IPS-18a (cell line): ENCODE measurements around the gene OR2M7.

Experiments
- H3K27ac ChIP-seq: one replicate; pipeline ENCODE4 v1.5.1; 2013; ENCODE audit warnings: low read length
- H3K27me3 ChIP-seq: one replicate; pipeline ENCODE4 v1.6.1; 2013; ENCODE audit warnings: mild to moderate bottlenecking, low read length; ENCODE audit not compliant: control insufficient read depth, insufficient read depth
- H3K36me3 ChIP-seq: one replicate; pipeline ENCODE4 v1.6.1; 2013; ENCODE audit warnings: low read depth, low read length; ENCODE audit not compliant: control insufficient read depth
- H3K4me1 ChIP-seq: one replicate; pipeline ENCODE4 v1.6.1; 2013; ENCODE audit warnings: low read depth, low read length; ENCODE audit not compliant: control insufficient read depth
- H3K4me3 ChIP-seq: one replicate; pipeline ENCODE4 v1.5.1; 2013; ENCODE audit warnings: low read length
- H3K9ac ChIP-seq: one replicate; pipeline ENCODE4 v1.6.1; 2013; ENCODE audit warnings: mild to moderate bottlenecking, low read length, moderate library complexity
- H3K9me3 ChIP-seq: one replicate; pipeline ENCODE4 v1.6.1; 2013; ENCODE audit warnings: low read depth, low read length; ENCODE audit not compliant: control insufficient read depth

The OR2M7 gene

GRCh38 chr1:248303324-248303723 is 21.0 kb downstream of the OR2M7 start, which contains the start of gene OR2T12:
Gene OR2T12 (minus strand): TSS chr1:248303424. CDS start chr1:248295578, 7,846 bp downstream.
- Histone ChIP-seq H3K9me3 (peaks cover 28% of the 10 kb centered on the region), H3K27me3 (no peaks in the 10 kb centered on the region), H3K4me3 (no peak within 1 kb of the TSS), H3K9ac (no peak within 1 kb of the TSS), H3K36me3 (no peaks in the 10 kb centered on the region), H3K27ac (no peak within 1 kb of the TSS), H3K4me1 (no peaks in the 10 kb centered on the region)

GRCh38 chr1:248288391-248288790 is 36.0 kb downstream of the OR2M7 start:
- Histone ChIP-seq H3K4me1 (no peaks in the 10 kb centered on the region), H3K4me3 (no peak overlapping the region), H3K27ac (no peak overlapping the region), H3K9me3 (peaks cover 52% of the 10 kb centered on the region), H3K27me3 (no peaks in the 10 kb centered on the region), H3K36me3 (no peaks in the 10 kb centered on the region), H3K9ac (no peak overlapping the region)

GRCh38 chr1:248277876-248278275 is 46.5 kb downstream of the OR2M7 start, which contains the start of gene OR2T33:
Gene OR2T33 (minus strand): TSS chr1:248277976. CDS start chr1:248273814, 4,162 bp downstream.
- Histone ChIP-seq H3K9me3 (peaks cover 71% of the 10 kb centered on the region), H3K4me1 (no peaks in the 10 kb centered on the region), H3K36me3 (no peaks in the 10 kb centered on the region), H3K27me3 (no peaks in the 10 kb centered on the region), H3K9ac (no peak within 1 kb of the TSS), H3K4me3 (no peak within 1 kb of the TSS), H3K27ac (no peak within 1 kb of the TSS)
